Hematopoietic multipotent progenitor cell (in vitro differentiated cells): ENCODE measurements around the gene PITPNM1. TPM values are rescaled to one million over a fixed set of nuclear protein-coding genes. Genes with fewer than 3 reads are reported as not detected.
"Not testable (repeated sequence)": the region's sequence is repeated elsewhere in the genome, so short reads cannot be mapped to it uniquely, and the experiment has no call there.

Experiments used
- DNase-seq, 3 donors: peaks; one replicate each; pipeline ENCODE4 v3.0.0-alpha.2; 2011 to 2015; ENCODE audit warnings: low read depth in 2 of 3, low spot score in 2 of 3
- total RNA-seq: library from RNA; depleted of rRNA; stranded (reverse); fragments of >200 nt; gene quantifications from one replicate; pipeline ENCODE4 v1.2.3, GENCODE V29; 2012

The PITPNM1 gene
- total RNA-seq, 1 donor: 21.0 TPM

DNA sequence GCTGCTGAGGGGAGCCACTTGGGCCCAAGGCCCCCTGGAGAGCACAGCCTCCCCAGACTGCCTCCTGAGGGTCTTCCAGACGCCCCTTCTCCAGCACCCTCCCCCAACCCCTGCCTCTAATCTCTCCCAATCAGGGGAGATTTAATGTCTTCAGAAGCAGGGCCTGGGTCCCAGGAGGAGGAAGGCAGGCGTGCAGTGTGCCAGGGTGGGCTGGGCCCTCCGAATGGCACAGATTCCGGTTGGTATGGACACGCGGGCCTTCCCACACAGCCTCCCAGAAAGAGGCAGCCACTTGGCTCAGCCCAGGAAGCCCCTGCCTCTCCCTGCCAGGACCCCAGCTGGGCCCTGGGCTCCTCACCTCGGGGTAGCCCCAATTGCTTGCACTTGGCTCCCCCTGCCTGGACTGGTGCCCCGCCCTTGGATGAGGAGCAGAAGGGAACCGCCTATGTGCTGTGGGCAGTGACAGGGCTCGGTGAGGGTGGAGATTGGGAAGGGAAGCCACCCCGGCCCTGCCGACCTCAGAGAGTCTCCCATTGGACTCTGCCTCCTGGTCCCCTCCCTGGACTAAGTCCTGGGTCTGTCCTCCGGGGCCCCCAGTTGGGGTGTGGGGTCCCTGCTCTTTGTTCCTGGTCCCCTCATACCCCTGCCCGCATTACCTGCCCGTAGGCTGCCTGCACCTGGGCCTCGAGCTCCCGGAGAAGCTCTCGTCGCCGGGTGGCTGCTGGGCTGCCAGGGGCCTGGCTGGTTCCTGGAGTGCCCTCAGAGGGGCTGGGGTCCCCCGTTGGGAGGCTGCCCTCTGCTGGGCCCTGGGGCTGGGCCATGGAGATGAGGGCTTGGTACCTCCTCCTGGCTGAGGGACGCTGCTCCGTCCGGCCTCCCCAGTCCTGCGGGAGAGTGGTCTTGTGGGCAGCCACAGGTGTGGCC lies 18.7 kb upstream of the PITPNM1 start:
- no peak for DNase-seq

DNA sequence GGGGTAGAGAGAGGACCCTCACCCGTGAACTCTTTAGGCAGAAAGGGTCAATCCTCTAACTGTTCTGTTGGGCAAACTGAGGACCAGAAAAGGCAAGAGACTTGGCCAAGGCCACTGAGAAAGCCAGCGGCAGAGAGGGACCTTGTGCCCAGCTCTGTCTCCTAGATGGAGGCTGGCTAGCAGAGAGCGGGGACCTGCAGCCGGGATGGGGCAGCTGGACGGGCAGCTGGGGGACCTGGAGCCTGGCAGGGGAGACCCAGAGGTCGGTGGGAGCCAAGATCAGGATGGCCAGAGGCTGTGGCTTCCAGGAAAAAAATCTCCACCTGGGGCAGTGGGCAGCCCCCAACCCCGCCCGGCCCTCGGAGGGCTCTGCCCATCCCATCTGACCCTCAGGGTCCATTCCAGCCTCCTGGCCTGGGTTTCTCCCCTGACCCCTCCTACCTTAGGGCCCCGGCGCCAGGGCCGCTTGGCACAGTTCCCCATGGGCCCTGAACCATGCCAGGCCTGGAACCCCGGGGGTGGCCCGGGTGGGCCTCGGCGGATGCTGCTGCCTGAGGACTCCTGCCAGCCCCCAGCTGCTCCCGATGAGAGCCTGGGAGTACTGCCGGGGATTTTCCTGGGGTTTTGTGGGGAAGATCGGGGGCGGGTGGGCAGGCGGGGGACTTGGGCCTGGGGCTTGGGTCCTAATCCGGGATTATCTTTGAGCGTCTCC lies 17.8 kb upstream of the PITPNM1 start, which contains the start of gene CABP2:
Gene CABP2 (minus strand): TSS at position 603 of the 712 bp plus-strand sequence. CDS start 120 bp downstream, at position 483.
- DNase-seq: no peak

DNA sequence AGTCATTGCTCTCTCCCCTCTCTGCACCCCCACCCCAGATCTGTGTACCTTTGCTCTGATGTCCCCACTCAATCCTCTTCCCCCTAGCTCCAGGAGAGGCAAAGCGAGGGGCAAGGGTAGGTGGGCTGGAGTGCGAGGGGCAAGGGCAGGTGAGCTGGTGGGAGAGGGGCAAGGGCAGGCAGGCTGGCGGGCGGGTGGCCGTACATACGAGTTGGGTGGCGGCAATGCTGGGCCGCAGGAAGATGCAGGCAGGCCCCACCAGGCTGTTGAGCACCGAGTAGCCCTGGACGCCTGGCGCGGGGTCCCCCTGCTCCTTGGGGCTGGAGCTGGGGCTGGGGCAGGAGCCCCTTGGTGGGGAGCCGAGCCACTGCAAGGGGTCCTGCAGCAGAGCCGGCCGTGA lies 17.2 kb upstream of the PITPNM1 start:
- DNase-seq: no peak

DNA sequence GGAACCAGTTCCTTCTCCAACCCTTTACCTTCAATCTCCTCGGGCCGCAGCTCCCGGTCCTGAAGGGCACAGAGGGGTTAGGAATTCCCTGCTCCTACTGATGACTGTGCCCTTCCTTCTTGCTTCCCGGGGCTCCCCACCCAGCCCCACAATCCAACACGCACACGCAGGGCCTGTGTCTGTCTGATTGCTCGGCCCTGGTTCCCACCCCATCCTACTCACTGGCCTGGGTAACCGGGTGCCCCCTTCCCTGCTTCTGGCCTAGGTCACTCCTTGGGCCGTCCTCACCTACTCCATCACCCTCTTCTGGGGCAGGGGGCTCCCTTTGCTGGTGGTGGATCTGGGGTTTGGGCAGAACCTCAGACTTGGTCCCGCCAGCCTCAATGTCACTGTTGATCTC lies 16.8 kb upstream of the PITPNM1 start:
- no peak for DNase-seq

DNA sequence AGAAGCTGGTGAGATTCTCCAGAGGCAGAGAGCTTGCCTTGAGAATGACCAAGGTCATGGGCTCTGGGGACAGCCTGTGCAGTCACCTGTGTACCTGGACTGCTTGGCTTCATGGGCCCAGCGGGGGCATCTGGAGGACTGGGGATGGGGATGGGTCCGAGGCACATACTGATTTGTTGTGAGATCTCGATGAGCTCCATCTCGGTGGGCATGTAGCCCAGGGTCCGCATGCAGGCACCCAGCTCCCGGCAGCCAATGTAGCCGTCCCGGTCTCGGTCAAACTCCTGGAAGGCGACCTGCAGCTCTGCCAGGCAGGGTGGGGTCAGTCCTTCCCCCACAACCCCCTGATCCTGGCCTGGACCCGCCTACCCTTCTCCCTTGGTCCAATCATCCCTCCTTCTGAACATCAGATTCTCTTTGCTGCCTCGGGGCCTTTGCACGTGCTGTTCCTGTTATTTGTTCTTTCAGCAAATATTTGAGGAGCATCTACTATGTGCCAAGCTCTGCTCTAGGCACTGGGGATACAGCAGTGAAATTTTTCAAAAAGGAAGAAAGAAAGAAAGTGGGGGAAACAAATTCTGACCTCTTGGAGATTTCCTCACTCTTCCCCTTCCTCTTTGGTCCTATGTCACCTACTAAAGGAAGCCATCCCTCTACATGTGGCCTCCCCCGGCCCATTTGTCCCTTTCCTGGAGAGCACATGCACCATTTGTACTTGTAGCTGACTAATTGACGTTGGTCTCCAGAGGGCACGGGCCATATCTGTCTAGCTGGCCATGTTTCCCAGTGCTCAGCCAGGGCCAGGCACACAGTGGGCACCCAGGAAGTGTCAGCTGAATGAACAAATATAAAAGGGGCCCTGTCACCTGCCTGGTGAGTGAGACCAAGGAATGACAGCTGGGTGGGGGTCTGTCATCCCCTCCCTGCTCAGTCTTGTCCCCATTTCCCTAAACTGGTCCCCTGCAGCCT lies 16.0 kb upstream of the PITPNM1 start:
- DNase-seq: no peak

DNA sequence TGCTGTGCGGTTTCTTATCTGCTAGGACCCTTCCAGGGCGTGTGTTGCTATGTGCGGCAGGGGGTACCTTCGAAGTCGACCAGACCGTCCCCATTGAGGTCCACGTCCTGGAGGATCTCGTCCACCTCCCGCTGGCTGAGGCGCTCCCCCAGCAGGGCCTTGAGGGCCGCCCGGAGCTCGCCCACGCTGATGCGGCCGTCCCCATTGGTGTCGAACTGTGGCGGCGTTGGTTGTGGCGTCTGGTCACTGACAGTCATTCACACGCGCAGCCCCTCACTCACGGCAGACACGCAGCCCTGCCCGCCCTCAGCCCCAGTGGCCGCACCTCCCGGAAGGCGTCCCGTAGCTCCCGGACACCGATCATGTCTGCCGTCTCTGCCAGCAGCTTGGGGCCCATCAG lies 14.6 kb upstream of the PITPNM1 start:
- no peak for DNase-seq

DNA sequence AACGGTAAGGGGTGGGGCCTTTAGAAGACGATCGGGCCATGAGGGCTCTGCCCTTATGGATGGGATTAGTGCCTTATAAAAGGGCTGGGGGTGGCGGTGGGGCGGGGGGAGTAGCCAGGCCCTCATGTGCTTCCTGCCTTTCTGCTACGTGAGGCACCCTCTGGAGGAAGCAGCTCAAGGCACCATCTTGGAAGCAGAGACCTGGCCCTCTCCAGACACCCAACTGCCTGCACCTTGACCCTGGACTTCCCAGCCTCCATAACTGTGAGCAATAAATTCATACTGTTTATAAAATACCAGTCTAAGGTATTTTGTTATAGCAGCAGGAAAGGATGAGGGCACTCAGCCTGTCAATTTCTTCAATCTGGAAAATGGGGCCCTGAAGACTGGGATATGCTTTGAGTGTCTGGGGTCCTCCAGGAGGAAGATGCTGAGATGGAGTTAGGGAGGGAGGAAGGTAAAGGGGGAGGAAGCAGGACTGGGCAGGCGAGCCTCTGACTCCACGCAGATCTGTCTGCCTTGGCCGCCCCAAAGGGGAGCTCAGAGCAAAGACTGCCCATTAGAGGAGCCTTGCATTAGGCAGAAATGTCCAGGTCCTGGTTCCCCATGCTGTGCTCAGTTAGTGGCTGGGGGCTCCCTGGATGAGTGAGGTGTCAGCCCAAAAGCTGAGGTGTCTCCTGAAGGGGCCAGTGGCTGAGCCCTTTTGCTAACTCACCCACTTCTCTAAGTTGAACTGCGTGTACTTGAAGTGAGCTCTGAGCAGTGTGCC lies 12.8 kb upstream of the PITPNM1 start:
- DNase-seq: no peak

DNA sequence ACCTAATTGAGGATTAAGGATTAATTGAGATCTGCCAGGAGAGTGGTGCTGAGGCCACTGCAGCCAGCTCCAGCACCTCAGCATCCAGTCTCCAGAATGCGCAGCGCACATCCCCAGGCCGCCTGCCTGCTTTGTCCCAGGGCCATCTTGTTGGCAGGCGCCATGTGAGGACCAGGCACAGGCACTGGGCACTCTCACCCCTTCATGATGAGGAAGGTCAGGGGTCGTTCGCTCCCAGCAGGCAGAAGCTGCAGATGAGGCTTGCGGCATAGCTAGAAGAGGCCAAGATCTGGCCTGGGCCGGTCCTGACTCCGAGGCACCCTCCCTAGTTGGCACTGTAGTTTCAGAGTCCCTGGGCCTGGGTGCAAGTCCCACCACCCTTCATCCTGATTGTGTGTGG lies 11.6 kb upstream of the PITPNM1 start:
- DNase-seq: no peak

DNA sequence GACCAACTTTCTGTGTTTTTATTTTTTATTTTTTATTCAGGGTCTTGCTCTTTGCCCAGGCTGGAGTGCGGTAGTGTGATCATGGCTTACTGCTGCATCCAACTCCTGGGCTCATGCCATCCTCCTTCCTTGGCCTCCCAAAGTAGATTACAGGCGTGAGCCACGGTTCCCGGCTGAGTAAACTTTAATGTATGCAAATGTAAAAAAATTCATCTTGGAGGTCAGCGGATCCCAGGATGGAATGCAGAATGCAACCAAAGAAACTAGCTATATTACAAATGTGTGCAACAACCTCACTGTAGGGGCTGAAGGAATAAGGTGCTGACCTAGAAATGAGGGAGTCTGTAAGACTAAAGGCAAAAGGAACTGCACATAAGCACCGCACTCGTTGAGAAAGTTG lies 9.0 kb upstream of the PITPNM1 start:
- DNase-seq: no peak

DNA sequence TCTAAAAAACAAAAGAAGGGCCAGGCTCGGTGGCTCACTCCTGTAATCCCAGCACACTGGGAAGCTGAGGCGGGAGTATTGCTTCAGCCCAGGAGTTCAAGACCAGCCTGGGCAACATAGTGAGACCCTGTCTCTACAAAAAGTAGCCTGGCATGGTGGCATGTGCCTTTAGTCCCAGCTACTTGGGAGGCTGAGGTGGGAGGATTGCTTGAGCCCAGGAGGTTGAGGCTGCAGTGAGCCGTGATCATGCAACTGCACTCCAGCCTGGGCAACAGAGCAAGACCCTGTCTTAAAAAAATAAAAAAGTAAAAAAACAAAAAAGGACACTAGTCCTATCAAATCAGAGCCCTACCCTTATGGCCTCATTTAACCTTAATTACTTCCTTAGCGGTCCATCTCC lies 6.4 kb upstream of the PITPNM1 start:
- DNase-seq: not testable (repeated sequence)

DNA sequence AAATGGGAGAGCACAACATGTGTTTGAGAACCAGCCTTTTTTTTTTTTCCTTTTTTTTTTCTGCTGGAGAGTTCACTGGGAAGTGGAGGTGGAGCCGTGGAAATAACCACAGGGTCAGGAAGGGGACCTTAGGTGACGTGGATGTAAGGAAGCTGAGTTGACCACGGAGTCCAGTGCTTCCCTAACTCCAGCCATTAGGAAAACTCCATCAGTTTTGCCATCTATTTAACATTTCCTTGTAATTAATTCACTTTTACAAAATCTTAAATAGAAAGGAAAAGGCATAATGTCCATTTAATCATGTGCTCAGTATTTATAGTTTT lies 4.8 kb upstream of the PITPNM1 start:
- no peak for DNase-seq

DNA sequence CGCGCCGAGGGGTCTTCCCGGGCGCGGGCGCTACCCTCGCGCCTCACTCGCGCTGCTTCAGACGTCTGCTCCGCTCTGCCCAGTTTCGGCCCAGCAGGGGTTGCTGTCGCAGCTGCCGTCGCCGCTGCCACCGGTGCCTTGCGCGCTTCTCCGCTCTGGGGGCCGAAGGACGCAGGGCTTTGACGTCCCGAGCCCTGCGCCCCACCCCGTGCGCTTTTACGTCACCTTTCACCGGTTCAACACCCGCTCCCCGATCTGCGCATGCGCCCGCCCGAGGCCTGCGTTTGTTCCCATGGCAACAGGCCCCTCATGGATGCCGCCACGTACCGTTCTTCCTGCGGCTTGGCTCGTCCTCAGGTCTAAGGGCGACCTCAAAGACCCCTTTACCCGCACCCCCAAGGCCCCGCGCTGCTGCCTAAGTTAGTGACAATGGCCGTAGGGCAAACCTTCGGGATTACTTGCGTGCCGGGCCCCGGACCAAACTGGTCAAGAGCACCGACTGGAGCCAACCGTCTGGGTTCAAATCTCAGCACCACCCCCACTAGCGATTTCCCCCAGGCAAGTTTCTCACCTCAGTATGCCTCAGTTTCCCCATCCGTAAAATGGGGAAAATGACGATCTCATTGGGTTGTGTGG lies 3.4 kb upstream of the PITPNM1 start:
- peak; percentile 98 to 100 (median 98) for DNase-seq

DNA sequence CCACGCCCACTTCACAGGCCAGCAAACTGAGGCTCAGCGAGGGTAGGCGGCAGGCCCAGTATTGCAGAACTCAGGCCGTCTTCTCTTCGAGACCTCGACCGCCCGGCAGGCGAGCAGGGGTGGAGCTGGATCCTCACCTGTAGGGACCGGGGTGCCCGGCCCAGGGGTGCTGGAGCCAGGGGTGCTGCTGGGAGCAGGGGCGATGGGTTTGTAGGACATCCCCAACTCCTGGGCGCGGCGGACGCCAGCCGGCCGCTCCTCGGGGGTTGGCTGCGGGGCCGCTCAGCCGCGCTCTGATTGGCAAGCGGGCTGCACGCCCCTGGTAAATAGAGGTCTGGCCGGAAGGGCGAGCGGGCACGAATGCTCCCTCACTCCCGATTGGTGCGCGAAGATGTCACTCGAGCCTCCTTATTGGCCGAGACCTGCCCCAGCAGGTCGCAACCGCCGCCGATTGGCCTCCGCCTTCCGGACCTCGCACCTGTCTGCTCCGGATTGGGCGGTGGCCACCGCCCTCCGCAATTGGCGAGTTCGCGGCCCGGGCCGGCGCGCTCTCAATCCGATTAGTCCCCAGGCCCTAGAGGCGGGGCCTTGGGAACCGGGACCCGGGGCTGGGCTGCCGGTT lies 2.8 kb upstream of the PITPNM1 start, which contains the start of gene CDK2AP2:
Gene CDK2AP2 (minus strand): TSS at position 299 of the 622 bp plus-strand sequence. CDS start 80 bp downstream, at position 219.
- DNase-seq: peak; percentile 95 to 99 (median 99)

DNA sequence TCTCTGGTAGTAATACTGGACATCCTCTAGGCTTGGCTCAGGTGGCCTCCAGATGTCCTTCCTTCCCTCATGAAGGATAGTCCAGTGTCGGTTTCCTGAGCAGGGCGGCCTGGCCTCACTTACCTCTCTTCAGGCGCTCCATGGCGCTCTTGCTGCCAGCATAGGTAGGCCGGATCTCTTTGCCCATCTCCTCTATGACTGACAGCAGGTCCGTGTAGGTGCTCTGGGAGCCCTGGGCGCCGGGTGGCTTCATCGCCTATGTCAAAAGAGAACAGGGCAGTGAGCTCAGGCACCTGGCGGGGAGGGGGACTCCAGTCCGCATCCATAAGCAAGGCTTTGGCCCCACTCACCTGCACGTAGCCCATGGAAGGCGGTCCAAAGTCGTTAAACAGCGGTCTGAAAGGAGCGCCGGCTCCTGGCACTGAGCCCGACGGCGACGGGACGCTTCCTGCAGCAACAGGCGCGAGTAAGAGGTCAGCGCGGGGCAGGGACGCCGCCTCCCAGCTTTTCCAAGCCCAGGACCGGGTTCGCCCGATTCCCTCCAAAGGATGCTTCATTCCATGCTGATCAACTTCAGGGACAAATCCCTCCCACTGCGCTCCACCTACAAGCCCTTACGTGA lies 2.2 kb upstream of the PITPNM1 start:
- no peak for DNase-seq

DNA sequence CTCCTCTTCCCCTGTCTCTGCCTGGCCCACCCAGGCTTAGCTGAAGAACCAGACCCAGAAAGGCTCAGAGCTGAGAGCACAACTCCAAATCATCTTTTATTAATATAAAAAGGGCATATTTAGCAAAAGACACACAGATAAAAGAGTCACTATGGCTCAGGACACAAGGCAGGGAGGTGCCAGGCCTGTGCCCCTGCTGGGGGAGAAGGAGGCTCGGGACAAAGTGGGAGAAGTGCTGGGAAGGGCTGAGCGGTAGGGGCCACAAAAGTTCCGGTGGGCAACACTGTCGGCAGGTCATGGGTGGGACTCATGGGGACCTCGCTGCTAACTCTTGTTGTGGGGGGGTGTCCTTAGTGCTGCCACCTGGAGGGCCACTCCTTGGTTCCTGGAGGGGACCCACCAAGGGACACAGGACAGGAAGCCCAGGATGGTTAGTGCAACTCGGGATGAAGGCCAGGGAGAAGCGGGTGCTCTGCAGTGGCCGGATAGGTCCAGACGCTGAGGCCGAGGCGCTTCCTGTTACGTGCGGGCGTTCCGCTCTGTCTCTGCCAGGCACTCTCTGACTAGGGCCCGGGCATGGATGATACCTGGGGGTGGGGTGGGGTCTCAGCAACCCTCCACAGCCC lies 1.4 kb upstream of the PITPNM1 start:
- no peak for DNase-seq

DNA sequence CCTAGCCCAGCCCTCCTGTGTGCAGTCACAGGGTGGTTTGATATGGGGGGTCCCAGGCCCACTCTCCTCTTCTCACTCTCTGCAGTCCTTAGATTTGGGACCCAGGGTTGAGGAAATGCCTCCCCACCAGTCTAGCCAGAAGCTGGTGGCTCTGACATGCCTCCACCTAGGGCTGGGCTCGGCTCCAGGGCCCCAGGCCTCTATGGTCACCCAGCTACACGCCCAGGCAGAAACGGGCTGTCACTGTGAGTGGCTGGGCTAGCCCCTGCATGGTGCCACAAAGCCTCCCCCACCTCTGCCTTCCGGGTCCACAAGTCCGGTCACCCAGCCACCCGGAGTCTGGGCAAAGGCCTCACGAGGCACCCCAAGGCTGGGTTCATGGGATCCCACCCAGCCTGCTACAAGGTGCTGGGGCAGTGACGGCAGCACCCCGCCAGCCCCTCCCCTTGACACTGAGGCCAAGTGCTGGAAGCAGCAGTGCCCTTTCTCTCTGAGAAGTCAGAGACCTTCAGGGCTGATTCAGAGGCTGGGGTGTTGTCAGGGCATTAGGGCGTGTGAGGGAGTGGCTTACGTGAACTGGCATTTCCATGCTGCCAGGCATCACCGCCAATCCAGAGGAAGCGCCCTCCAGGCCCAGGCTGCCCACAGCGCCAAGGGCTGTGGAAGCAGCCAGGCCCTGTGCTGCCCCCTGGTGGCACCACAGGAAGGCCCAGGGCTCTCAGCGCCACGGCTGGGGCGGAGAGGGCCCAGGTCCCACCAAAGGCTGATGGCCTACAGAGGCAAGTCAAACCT lies 638 bp upstream of the PITPNM1 start:
- peak; percentile 87 to 94 (median 92) for DNase-seq
